HG03378 (cell line): ENCODE results near the gene ALG11.
"Not testable (repeated sequence)": the region's sequence is repeated elsewhere in the genome, so short reads cannot be mapped to it uniquely, and the experiment has no call there.

ENCODE experiments used
- ATAC-seq: cut with Tn5 transposase; IDR thresholded peaks from one replicate; pipeline ENCODE4 v1.9.1; 2021; ENCODE audit warnings: mild to moderate bottlenecking, moderate library complexity; ENCODE audit not compliant: unreplicated experiment

The ALG11 gene

DNA sequence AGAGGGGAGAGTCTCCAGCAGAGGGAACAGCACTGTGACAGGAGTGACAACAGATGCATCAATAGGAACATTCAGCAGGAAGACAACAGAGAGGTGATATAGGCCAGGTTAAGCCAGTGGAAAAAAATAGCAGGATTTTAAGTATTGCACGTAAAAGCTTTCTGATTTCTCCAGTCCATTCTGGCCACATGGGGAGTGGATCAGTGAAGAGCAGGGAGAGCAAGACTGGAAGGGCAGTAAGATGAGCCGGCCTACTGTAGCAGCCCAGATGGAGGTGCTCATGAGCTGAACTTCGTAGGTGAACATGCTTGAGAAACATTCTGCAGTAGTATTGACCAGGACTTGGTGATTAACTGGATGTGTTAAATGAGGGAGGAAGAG is 14.0 kb downstream of the ALG11 start:
- no peak for ATAC-seq

DNA sequence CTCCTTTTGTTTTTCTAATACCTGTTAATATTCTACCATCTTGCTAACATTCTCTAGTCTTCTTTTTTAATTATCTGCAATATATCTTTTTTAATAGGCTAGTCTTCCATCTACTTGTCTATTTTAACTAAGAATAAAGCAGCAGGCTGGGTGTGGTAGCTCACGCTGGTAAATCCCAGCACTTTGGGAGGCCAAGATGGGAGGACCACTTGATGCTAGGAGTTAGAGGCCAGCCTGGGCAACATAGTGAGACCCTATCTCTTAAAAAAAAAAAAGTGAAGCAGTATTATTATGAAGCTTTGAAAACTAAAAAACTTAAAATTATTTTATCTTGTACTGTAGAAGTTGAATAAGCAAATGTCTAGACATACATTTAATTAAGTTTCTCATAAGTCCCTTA is 15.6 kb downstream of the ALG11 start:
- ATAC-seq = no peak

- no peak for ATAC-seq
These were observed 17.4 kb downstream of the ALG11 start for GRCh38 chr13:52029569-52029968.

DNA sequence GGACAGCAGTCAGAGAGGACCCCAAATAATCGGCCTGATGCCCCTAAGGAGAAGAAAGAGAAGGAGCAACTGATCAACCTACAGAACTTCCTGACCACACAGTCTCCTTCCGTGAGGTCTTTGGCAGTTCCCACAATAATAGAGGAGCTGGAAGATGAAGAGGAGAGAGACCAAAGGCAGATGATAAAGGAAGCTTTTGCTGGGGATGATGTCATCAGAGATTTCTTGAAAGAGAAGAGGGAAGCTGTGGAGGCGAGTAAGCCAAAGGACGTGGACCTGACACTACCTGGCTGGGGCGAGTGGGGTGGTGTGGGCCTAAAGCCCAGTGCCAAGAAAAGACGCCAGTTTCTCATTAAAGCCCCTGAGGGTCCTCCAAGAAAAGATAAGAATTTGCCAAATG is 18.2 kb downstream of the ALG11 start:
- ATAC-seq = not testable (repeated sequence)

DNA sequence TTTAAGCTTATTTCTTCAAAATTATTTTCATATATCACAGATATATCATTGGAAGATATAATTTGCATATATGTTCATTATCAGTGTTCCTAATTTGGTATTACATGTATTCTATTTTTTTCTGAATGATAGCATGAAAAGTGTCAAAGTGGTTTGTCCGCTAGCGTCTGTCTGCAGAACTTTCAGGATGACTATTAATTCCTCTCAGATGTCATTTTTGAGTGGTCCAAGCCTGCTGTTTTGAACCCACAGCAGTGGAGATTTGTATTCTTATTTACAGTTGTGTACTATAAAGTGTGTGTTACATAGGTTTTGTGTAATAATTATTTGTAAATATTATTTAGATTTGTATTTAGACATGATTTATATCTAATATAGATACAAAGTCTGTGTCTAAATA is 20.8 kb downstream of the ALG11 start:
- no peak for ATAC-seq

GRCh38 chr13:52034616-52035226 is 22.5 kb downstream of the ALG11 start:
- no peak for ATAC-seq

DNA sequence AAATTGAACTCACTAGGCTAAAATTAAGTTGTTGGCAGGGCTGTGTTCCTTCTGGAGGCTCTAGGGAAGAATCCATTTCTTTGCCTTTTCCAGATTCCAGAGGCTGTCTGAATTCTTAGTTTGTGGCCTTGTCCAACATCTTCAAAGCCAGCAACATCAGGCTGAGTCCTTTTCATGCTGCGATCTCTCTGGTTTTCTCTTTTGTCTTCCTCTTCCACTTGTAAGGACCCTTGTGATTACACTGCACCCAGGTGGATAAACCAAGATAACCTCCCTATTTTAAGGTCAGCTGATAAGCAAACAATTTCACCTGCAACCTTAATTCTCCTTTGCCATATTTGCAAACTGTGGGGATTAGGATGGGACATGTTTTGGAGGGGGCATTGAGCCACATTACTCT is 23.8 kb downstream of the ALG11 start:
- no peak for ATAC-seq

- no peak for ATAC-seq
These were observed 31.5 kb downstream of the ALG11 start for GRCh38 chr13:52043675-52044074.

DNA sequence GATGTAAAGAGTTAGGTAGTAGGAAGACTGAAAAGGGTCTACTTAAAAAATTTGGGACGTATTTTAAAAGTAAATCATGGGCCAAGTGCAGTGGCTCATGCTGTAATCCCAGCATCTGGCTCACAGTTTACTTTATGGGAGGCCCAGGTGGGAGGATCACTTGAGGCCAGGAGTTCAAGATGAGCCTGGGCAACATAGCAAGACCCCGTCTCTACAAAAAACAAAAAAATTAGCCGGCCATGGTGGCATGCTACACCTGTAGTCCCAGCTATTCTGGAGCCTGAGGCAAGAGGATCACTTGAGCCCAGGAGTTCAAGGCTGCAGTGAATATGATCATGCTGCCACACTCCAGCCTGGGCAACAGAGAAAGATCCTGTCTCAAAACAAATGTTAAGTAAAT is 35.3 kb downstream of the ALG11 start:
- no peak for ATAC-seq

GRCh38 chr13:52048516-52048915 is 36.3 kb downstream of the ALG11 start:
- ATAC-seq = no peak

DNA sequence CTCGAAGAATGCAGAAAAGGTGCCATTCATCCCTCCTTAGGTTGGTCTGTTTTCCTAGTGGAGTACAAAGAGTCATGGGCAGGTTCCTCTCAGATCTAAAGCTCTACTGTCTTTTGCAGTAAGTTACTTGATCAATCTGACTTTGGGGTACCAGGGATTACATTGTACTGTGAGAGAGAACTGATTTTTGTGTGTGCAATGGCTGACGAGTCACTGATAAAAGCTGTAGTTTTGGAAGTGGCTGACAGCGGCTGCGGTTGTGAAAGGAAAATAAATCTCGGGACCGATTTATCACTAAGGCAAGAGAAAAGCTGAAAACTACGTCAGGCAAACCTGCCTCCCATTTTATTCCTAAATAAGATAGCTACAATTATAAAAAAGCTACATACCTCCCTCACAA is 39.2 kb downstream of the ALG11 start:
- ATAC-seq = no peak

DNA sequence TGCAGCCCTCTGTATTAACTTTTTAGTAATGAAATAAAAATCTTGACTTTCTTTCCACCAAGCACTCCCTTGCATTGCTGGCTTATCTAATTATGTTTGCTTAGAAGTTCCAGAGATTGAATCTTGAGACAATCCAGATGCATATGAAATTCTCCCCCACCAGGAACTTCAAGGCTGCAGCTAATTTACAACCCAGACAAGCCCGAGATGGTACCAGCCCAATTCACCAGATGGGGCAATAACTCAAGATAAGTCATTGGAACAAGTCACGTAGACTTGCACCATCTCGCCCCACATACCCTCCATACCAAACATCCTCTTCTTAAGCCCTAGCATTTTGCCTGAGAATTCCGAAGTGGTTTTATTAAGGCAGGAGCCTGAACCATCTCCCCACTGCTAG is 41.3 kb downstream of the ALG11 start:
- ATAC-seq = no peak

GRCh38 chr13:52061064-52061463 is 48.9 kb downstream of the ALG11 start:
- not testable (repeated sequence) for ATAC-seq

- no peak for ATAC-seq
These were observed 49.4 kb downstream of the ALG11 start for GRCh38 chr13:52061587-52061986.

DNA sequence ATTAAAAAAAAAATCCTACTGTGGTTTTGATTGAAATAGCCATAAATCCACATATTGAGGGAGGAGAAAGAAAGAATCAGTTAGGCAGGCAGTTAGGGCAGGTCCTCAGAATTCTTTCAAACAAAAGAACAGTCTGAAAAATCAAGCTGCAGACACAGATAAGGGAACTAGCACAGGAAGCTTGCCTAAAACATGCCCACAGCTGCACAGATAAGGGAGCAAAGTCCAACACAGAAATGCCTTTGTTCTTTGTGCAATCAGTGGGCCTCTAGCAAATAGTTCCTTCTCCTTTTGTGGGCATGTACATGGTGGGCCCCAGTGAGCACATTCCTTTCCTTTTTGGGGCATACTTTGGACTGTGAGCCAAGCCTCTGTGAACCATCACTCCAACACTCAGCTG is 55.0 kb downstream of the ALG11 start:
- no peak for ATAC-seq

GRCh38 chr13:52070929-52071523 is 58.8 kb downstream of the ALG11 start:
- no peak for ATAC-seq
